ENCODE measurements around the gene CREB3L4. TPM values are rescaled to one million over a fixed set of nuclear protein-coding genes. Genes with fewer than 3 reads are reported as not detected.
A peak's percentile ranks its signal among the peaks of the same experiment; 100 is the strongest.

CREB3L4 gene
- total RNA-seq = 5.1 TPM
- long read RNA-seq, transcript CREB3L4-205 (10 exons, 1,752 nt) = major isoform, 5 of 19 reads
- long read RNA-seq, partial matches to known transcripts = 1 of 19 reads
- long read RNA-seq, other reads (novel, unspliced or antisense) = 11 of 19 reads

GRCh38 chr1:153967107-153967999, at the start of gene CREB3L4:
Gene CREB3L4, plus strand, starts transcription at chr1:153967902. Its CDS starts 624 bp downstream, at chr1:153968526.
- DNase-seq (ENCODE audit: low spot score) = peak; percentile 94

- no peak for DNase-seq (ENCODE audit: low spot score)
These were observed 47.5 kb upstream of the CREB3L4 start for GRCh38 chr1:153919876-153920852.

- DNase-seq (ENCODE audit: low spot score) = no peak
These were observed 46.5 kb upstream of the CREB3L4 start for GRCh38 chr1:153921080-153921802.

GRCh38 chr1:153921803-153922075, 46.0 kb upstream of the CREB3L4 start:
- no peak for DNase-seq (ENCODE audit: low spot score)

- peak; percentile 89 for DNase-seq (ENCODE audit: low spot score)
These were observed 45.4 kb upstream of the CREB3L4 start for GRCh38 chr1:153922076-153922971.

GRCh38 chr1:153922972-153923925, 44.5 kb upstream of the CREB3L4 start, which contains the start of gene GATAD2B:
Gene GATAD2B, minus strand, starts transcription at chr1:153922972. Its CDS starts 94,625 bp downstream, at chr1:153828347.
- DNase-seq (ENCODE audit: low spot score) = peak; percentile 99

- no peak for DNase-seq (ENCODE audit: low spot score)
These were observed 41.3 kb upstream of the CREB3L4 start for GRCh38 chr1:153926405-153926804.

- DNase-seq (ENCODE audit: low spot score) = no peak
These were observed 39.5 kb upstream of the CREB3L4 start for GRCh38 chr1:153928245-153928644.

- peak; percentile 81 for DNase-seq (ENCODE audit: low spot score)
These were observed 38.8 kb upstream of the CREB3L4 start for GRCh38 chr1:153928791-153929341.

- peak; percentile 37 for DNase-seq (ENCODE audit: low spot score)
These were observed 38.3 kb upstream of the CREB3L4 start for GRCh38 chr1:153929426-153929825.

GRCh38 chr1:153929981-153930948, 37.4 kb upstream of the CREB3L4 start:
- DNase-seq (ENCODE audit: low spot score) = peak; percentile 53

- DNase-seq (ENCODE audit: low spot score) = no peak
These were observed 35.3 kb upstream of the CREB3L4 start for GRCh38 chr1:153932156-153933131.

GRCh38 chr1:153933430-153933829, 34.3 kb upstream of the CREB3L4 start:
- DNase-seq (ENCODE audit: low spot score) = no peak

GRCh38 chr1:153933955-153934354, 33.7 kb upstream of the CREB3L4 start:
- peak; percentile 39 for DNase-seq (ENCODE audit: low spot score)

GRCh38 chr1:153934746-153935145, 33.0 kb upstream of the CREB3L4 start:
- DNase-seq (ENCODE audit: low spot score) = peak; percentile 82
